ENCODE results near the gene ANKRD13A. TPM values are rescaled to one million over a fixed set of nuclear protein-coding genes. Genes with fewer than 3 reads are reported as not detected.
A peak's percentile ranks its signal among the peaks of the same experiment; 100 is the strongest.

The ANKRD13A gene
- total RNA-seq (2014; rRNA removed; shearing (Covaris generic); ENCODE audit: low replicate concordance), result 5.7 and 6.7 TPM in 2 replicates

GRCh38 chr12:109998904-109999648 is at the start of gene ANKRD13A:
Gene ANKRD13A, plus strand, starts transcription at chr12:109999430. Its CDS starts 259 bp downstream, at chr12:109999689.
- in situ Hi-C loops (cut with HindIII; ENCODE audit: low pct_unique_long_range_greater_than_20kb, low sequenced_read_pairs), result no loop called here
- DNase-seq (ENCODE audit: low read depth), result peak; percentile 83

GRCh38 chr12:109950625-109951024 is 48.6 kb upstream of the ANKRD13A start:
- no peak for DNase-seq (ENCODE audit: low read depth)

DNA sequence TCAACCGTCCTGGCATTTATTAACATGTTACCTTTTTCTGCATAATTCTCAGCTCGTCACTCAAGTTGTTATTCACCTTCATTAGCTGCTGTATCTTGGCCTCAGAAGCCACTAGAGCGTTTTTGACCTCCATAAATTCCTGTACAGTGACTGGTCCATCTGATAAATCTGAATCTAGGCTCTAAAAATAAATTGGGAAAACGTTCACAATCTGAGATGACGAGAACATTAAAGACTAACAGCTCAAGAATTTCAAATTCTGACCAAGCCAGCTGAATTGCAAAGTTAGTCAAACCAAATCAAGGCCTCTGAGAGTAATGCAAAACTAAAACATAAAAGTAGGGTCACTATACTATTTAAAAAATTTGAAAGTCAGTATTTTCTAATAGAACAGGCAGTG is 48.1 kb upstream of the ANKRD13A start:
- in situ Hi-C loops (cut with HindIII; ENCODE audit: low pct_unique_long_range_greater_than_20kb, low sequenced_read_pairs), result no loop called here
- DNase-seq (ENCODE audit: low read depth), result peak; percentile 32

More at GRCh38 chr12:109950625-109951024, 48.6 kb upstream of the ANKRD13A start:
- in situ Hi-C loops (cut with HindIII; ENCODE audit: low pct_unique_long_range_greater_than_20kb, low sequenced_read_pairs), result no loop called here

DNA sequence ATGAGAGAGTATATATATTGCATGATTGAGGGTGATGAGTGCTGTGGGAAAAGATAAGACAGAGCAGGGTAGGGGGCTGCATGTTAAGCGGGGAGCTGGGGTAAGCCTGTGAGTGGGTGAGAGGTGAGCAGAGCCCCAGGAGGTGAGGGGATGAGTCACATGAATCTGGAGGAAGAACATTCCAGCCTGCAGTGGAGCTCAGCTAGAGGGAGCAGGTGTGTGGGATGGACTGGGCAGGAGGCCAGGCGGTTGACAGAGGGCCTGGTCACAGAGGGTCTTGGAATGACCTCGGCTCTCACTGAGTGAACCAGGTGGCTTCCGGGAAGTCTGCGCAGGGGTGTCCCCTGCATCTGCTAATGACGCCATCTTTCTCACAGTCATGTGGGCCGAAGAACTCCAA is 47.5 kb upstream of the ANKRD13A start:
- DNase-seq (ENCODE audit: low read depth), result peak; percentile 13
- in situ Hi-C loops (cut with HindIII; ENCODE audit: low pct_unique_long_range_greater_than_20kb, low sequenced_read_pairs), result no loop called here

- in situ Hi-C loops (cut with HindIII; ENCODE audit: low pct_unique_long_range_greater_than_20kb, low sequenced_read_pairs), result no loop called here
- DNase-seq (ENCODE audit: low read depth), result no peak
These were observed 46.9 kb upstream of the ANKRD13A start for GRCh38 chr12:109952160-109952858.

DNA sequence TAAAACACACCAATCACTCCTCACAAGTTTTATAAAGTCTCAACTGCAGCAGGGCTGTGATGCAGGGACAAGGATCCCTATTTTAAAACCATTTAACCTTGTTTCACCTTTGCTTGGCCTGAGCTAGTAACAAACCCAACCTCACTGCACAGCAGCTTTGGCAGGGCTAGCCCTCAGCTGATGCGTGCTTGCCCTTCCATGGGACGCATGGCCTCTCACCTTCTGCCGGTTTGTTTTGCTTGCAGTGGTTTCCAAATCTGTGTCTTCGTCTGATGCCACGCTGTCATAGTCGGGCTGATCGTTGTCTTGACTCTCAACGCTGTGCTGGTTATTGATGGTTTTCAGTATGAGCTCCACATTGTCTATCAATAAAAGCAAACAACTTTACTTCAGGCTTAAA is 46.4 kb upstream of the ANKRD13A start:
- DNase-seq (ENCODE audit: low read depth), result no peak
- in situ Hi-C loops (cut with HindIII; ENCODE audit: low pct_unique_long_range_greater_than_20kb, low sequenced_read_pairs), result no loop called here

DNA sequence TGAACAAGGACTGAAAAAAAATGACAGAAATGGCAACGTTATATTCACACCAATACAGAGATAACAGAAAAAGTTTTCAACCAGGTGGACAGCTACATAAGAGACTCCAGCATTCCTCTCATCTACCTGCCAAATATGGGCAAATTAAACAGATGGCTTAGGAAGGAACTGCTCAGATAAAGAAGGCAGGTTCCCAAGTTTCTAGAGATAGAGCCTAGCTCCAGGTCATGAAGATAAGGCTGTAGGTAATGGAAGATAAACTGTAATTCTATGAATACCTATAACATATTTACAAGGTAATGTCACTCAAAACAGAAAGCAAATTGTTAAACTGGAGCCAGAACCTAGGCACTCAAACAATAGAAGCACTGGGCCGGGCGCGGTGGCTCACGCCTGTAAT is 45.6 kb upstream of the ANKRD13A start:
- no peak for DNase-seq (ENCODE audit: low read depth)
- in situ Hi-C loops (cut with HindIII; ENCODE audit: low pct_unique_long_range_greater_than_20kb, low sequenced_read_pairs), result no loop called here

- no peak for DNase-seq (ENCODE audit: low read depth)
- in situ Hi-C loops (cut with HindIII; ENCODE audit: low pct_unique_long_range_greater_than_20kb, low sequenced_read_pairs), result no loop called here
These were observed 40.9 kb upstream of the ANKRD13A start for GRCh38 chr12:109958374-109958773.

GRCh38 chr12:109959411-109960093 is 39.7 kb upstream of the ANKRD13A start:
- in situ Hi-C loops (cut with HindIII; ENCODE audit: low pct_unique_long_range_greater_than_20kb, low sequenced_read_pairs), result no loop called here
- no peak for DNase-seq (ENCODE audit: low read depth)

DNA sequence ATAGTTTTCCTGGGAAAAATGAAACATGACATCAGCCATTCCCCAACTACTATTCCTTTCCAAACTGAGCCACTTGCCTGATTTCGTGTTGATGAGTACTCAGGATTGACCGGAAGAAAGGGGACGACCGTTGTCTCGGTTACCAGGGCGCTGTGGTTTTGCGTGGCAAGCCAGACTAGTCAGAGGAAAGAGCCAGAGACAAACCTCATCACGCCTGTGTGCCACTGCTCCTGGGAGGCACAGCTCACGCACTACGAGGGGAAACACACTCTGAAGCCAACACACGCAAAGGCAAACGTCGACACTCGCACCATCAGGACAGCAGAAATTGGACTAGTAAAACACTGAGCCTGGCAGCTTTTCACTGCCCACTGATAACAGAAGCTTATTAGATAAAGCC is 38.0 kb upstream of the ANKRD13A start:
- in situ Hi-C loops (cut with HindIII; ENCODE audit: low pct_unique_long_range_greater_than_20kb, low sequenced_read_pairs), result no loop called here
- DNase-seq (ENCODE audit: low read depth), result no peak

DNA sequence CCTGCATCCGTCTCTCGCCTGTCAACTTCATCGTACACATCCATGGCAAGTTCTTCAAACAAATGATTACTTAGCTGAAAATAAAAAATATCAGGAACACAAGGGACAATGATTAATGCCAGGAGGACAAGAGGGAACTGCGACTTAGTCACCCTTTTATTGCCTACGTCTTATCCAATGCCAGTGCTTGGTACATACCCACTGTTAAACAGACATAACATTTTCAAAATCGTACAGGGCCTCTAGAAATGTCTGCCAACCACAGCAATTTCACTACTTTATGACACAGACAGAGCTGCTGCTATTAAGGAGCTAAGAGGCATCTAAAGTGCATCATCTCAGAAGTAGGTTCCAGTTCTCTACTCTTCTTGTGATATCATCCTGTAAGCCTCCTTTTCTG is 37.6 kb upstream of the ANKRD13A start:
- in situ Hi-C loops (cut with HindIII; ENCODE audit: low pct_unique_long_range_greater_than_20kb, low sequenced_read_pairs), result no loop called here

DNA sequence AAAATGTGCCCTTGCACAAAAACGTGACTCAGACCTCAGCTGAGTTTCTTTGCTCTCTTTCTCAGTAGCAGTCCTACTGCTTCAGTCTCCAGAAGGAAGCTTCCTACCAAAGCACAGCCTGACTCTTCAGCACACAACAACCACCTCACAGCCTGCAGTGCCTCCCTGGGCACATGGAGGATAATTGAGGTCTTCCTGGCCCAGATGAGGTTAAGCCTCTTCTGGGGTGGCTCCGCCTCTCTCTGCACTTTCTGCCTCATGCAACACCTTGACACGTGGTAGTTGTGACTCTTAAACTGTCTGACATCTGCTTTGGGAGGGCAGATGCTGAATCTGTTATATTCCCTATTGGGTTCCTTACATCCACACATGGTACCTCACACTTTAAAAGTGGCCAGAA is 36.8 kb upstream of the ANKRD13A start:
- in situ Hi-C loops (cut with HindIII; ENCODE audit: low pct_unique_long_range_greater_than_20kb, low sequenced_read_pairs), result no loop called here
- DNase-seq (ENCODE audit: low read depth), result no peak

More for the DNA sequence above, 37.6 kb upstream of the ANKRD13A start:
- DNase-seq (ENCODE audit: low read depth), result no peak

DNA sequence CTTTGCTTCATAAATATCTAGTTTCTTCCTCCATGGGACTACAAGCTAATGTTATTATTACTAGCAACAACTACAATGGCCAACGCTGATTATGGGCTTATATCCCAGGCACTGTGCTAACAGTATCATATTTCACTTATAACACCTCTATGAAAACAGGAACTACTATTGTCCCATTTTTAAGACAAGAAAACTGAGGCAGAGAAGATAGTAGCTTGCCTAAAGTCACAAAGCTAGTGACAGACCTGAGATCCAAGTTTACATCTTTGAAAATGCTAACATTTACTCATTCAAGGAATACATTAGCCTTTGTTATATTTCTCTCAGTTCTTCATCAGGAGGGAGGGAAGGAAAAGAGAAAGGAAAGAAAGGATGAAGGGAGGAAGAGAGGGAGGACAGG is 35.9 kb upstream of the ANKRD13A start:
- in situ Hi-C loops (cut with HindIII; ENCODE audit: low pct_unique_long_range_greater_than_20kb, low sequenced_read_pairs), result no loop called here
- DNase-seq (ENCODE audit: low read depth), result no peak

DNA sequence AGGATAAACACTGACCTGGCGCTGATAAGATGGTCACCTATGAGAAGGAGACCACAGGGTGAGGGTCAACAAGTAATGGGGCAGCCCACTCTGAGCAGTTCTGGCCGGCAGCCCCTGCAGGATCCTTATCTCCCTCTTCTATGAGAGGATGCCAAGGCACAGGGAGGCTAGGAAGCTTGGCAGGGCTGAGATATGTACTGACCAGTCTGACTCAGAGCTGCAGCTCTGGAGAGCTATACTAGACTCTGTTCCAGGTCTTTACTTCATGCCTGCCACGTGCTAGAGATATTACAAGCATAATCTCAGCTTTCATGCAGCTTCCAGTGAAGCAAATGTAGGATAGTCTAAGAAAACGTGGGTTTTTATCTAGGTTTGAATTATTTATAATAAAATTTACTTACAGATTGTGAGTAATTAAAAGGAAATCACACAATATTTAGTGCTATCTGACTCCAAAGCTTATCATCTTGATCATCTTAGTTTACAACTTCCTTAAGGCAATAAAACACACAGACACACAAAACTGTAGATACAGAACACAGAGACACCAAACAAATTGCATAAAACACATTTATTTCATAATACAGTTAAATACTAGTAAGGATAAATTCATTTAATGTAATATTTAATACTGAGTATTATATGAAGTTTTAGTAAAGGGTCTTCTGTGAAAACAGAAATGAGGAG is 35.3 kb upstream of the ANKRD13A start:
- in situ Hi-C loops (cut with HindIII; ENCODE audit: low pct_unique_long_range_greater_than_20kb, low sequenced_read_pairs), result no loop called here
- DNase-seq (ENCODE audit: low read depth), result no peak

GRCh38 chr12:109966546-109966945 is 32.7 kb upstream of the ANKRD13A start:
- no peak for DNase-seq (ENCODE audit: low read depth)
- in situ Hi-C loops (cut with HindIII; ENCODE audit: low pct_unique_long_range_greater_than_20kb, low sequenced_read_pairs), result no loop called here

DNA sequence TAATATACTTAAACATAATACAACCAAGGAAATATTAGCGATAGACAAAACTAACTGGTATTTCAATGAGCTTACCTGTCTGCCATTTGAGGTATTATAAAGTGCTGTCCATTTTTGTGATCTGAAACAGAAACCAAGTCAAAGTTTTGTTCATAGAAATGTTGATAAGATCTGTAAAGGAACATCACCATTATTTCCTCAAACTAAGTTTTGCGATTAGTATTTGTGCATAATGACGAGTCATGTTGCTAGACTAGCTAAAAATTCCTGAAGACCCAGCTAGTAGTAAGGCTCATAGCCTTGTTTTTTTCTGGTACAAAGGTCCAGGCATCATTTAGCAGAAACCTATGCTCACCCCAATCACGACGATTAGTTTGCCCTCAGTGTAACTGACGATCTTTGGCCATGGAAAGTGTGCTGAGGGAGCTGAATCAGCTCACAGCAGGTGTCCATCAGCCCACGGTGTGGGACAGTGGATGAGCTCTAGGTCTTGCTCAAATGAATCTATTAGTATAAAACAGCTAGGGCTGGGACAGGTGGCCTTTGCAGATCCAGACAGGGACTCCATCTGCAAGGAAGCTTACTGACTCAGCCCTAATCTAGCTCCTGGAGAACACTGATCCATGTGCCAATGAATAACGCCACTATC is 31.7 kb upstream of the ANKRD13A start:
- no peak for DNase-seq (ENCODE audit: low read depth)
- in situ Hi-C loops (cut with HindIII; ENCODE audit: low pct_unique_long_range_greater_than_20kb, low sequenced_read_pairs), result no loop called here

GRCh38 chr12:109968032-109968420 is 31.2 kb upstream of the ANKRD13A start:
- no peak for DNase-seq (ENCODE audit: low read depth)
- in situ Hi-C loops (cut with HindIII; ENCODE audit: low pct_unique_long_range_greater_than_20kb, low sequenced_read_pairs), result no loop called here

- no peak for DNase-seq (ENCODE audit: low read depth)
- in situ Hi-C loops (cut with HindIII; ENCODE audit: low pct_unique_long_range_greater_than_20kb, low sequenced_read_pairs), result no loop called here
These were observed 30.4 kb upstream of the ANKRD13A start for GRCh38 chr12:109968801-109969200.
